Spinal cord (tissue), 10 donors: ENCODE measurements around the gene YOD1. TPM values are rescaled to one million over a fixed set of nuclear protein-coding genes. Genes with fewer than 3 reads are reported as not detected.

Experiments
- DNase-seq, 6 donors: peaks; one replicate each; pipeline versions ENCODE4 v3.0.0 to v3.0.0-alpha.2; 2013 to 2015; ENCODE audit warnings: low spot score in 6 of 6, low read depth in 4 of 6
- H3K27ac ChIP-seq: one replicate; pipeline ENCODE4 v1.5.1; 2013; ENCODE audit warnings: low read depth, low read length, control low read depth
- H3K27me3 ChIP-seq: one replicate; pipeline ENCODE4 v1.6.1; 2013; ENCODE audit warnings: low read length; ENCODE audit not compliant: control insufficient read depth, insufficient read depth
- H3K36me3 ChIP-seq: one replicate; pipeline ENCODE4 v1.6.1; 2013; ENCODE audit warnings: low read length; ENCODE audit not compliant: control insufficient read depth, insufficient read depth
- H3K4me1 ChIP-seq: one replicate; pipeline ENCODE4 v1.6.1; 2013; ENCODE audit warnings: low read length; ENCODE audit not compliant: control insufficient read depth, insufficient read depth
- H3K4me3 ChIP-seq: one replicate; pipeline ENCODE4 v1.5.1; 2013; ENCODE audit warnings: low read depth, low read length, control low read depth
- H3K9me3 ChIP-seq: one replicate; pipeline ENCODE4 v1.6.1; 2013; ENCODE audit warnings: low read length; ENCODE audit not compliant: control insufficient read depth, insufficient read depth
- WGBS: methylation state at CpG from one replicate; pipeline ENCODE4 v1.1.5; 2013; ENCODE audit warnings: missing lambda C conversion rate; ENCODE audit not compliant: insufficient coverage; 5-methylcytosine and 5-hydroxymethylcytosine counted together
- polyA plus RNA-seq, 2 donors: library from polyadenylated mRNA; unstranded; fragments of 120-200 nt; gene quantifications; one replicate each; pipeline ENCODE4 v1.2.1, GENCODE V29; 2013; ENCODE audit not compliant: insufficient read length in 2 of 2
- total RNA-seq, 2 donors: library from RNA; depleted of rRNA in 1 of 2; stranded (reverse); fragments of 120-200 nt in 1 of 2; fragments of >200 nt in 1 of 2; gene quantifications; one replicate each; pipeline versions ENCODE4 v1.2.3 to v1.2.4, GENCODE V29; 2013 to 2014
- donor health status: healthy.

The YOD1 gene
- total and polyA plus RNA-seq, 4 donors = 7.5 to 29.0 (median 12.5) TPM

- WGBS = 35% methylated on average over 7 of the region's 9 CpGs
- H3K9me3 ChIP-seq = no peaks in the 10 kb centered on the region
- no peak overlapping the region for H3K27ac ChIP-seq
- H3K4me1 ChIP-seq = no peaks in the 10 kb centered on the region
- H3K27me3 ChIP-seq = no peaks in the 10 kb centered on the region
- peak in 2 of 6 donors; percentile 33 to 35 for DNase-seq
- H3K4me3 ChIP-seq = no peak overlapping the region
- H3K36me3 ChIP-seq = no peaks in the 10 kb centered on the region
These were observed 45.8 kb downstream of the YOD1 start for GRCh38 chr1:207004931-207005830.

GRCh38 chr1:207003210-207003609 is 47.8 kb downstream of the YOD1 start:
- H3K9me3 ChIP-seq = no peaks in the 10 kb centered on the region
- H3K4me3 ChIP-seq = no peak overlapping the region
- WGBS = 69% methylated on average over 4 of the region's 4 CpGs
- H3K4me1 ChIP-seq = no peaks in the 10 kb centered on the region
- H3K27ac ChIP-seq = no peak overlapping the region
- H3K36me3 ChIP-seq = no peaks in the 10 kb centered on the region
- no peak for DNase-seq
- no peaks in the 10 kb centered on the region for H3K27me3 ChIP-seq

DNA sequence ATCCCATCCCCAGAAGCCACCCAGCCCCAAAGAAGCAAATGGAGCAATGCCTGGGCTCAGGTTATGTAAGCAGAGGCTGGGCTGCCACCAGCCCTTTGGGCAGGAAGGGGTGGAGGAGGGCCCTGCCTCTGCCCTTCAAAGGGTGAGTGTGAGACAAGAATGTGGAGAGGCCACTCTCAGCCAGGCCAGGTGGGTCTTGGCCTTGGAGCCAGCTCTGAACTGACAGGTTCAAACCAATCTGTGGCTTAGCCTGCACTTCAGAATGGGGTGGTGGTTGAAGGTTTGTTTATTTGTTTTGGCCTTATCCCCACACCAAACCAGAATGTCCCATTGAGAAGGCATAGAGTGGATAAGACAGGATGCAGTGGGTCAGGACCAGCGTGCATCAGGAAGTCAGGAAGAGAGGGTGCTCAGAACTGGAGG is 48.3 kb downstream of the YOD1 start:
- Histone ChIP-seq H3K36me3 (no peaks in the 10 kb centered on the region), H3K27me3 (no peaks in the 10 kb centered on the region), H3K9me3 (no peaks in the 10 kb centered on the region), H3K4me1 (no peaks in the 10 kb centered on the region), H3K27ac (no peak overlapping the region), H3K4me3 (no peak overlapping the region)
- no peak for DNase-seq
- 75% methylated on average over 1 of the region's 1 CpG for WGBS

- H3K9me3 ChIP-seq = no peaks in the 10 kb centered on the region
These were observed 49.3 kb downstream of the YOD1 start for GRCh38 chr1:207001492-207002245.

DNA sequence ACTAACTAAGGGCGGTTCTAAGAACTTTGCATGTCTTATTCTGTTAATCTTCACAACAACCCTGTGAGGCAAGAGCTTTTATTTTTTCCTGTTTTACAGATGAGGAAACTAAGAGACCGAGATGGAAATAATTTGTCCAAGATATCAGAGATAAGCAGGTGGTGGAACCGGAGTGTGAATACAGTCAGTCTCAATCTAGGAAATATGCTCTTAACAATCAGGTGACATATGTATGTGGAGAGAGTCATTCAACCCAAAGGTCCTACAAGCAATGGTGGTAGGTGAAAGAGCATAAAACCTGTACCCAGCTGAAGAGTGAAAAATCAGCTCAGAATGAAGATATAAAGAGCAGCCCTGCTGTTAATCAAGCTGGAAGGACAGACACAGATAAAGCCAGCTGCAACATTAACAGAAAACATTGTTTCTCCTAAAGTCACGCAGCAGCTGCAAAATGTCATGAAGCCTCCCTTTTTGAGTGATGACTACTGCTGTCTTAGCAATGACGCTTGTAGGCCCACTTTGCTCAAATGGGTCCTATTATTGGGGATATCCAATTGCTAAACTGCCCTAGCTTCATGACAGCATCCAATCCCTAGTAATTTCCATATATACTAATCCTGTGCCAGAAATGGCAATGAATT is 50.2 kb downstream of the YOD1 start:
- WGBS = 79% methylated on average over 2 of the region's 5 CpGs
- Histone ChIP-seq H3K36me3 (no peaks in the 10 kb centered on the region), H3K4me3 (no peak overlapping the region), H3K27me3 (no peaks in the 10 kb centered on the region), H3K27ac (no peak overlapping the region), H3K9me3 (no peaks in the 10 kb centered on the region), H3K4me1 (no peaks in the 10 kb centered on the region)
- no peak for DNase-seq

More at GRCh38 chr1:207001492-207002245, 49.3 kb downstream of the YOD1 start:
- H3K27me3 ChIP-seq = no peaks in the 10 kb centered on the region
- H3K4me1 ChIP-seq = no peaks in the 10 kb centered on the region
- H3K4me3 ChIP-seq = no peak overlapping the region
- H3K36me3 ChIP-seq = no peaks in the 10 kb centered on the region
- no peak for DNase-seq
- no peak overlapping the region for H3K27ac ChIP-seq
- 92% methylated on average over 2 of the region's 5 CpGs for WGBS

GRCh38 chr1:206998816-206999215 is 52.2 kb downstream of the YOD1 start:
- H3K36me3 ChIP-seq = no peaks in the 10 kb centered on the region
- DNase-seq = no peak
- H3K27me3 ChIP-seq = no peaks in the 10 kb centered on the region
- H3K27ac ChIP-seq = no peak overlapping the region
- no CpG with 5 or more reads among the region's 2 CpGs for WGBS
- no peaks in the 10 kb centered on the region for H3K4me1 ChIP-seq
- no peak overlapping the region for H3K4me3 ChIP-seq
- H3K9me3 ChIP-seq = no peaks in the 10 kb centered on the region

Other genes starting within 250 kb of the YOD1 start
- not detected for gene IL20, start 185.6 kb downstream of the YOD1 start, total RNA-seq
- gene IL20, start 185.6 kb downstream of the YOD1 start, polyA plus RNA-seq = not detected
- gene IL24, start 153.8 kb downstream of the YOD1 start, total RNA-seq = not detected
- under 1 TPM; 0.29 to 0.52 TPM for gene IL24, start 153.8 kb downstream of the YOD1 start, polyA plus RNA-seq
- 1 to 10 TPM in 1 of 2 donors, under 1 TPM in 1; 0.89 to 1.3 TPM for gene FCMR, start 129.3 kb downstream of the YOD1 start, total RNA-seq
- 1 to 10 TPM; 1.9 TPM for gene FCMR, start 129.3 kb downstream of the YOD1 start, polyA plus RNA-seq
- gene PIGR, start 104.7 kb downstream of the YOD1 start, total RNA-seq = under 1 TPM; 0.10 to 0.33 TPM
- gene PIGR, start 104.7 kb downstream of the YOD1 start, polyA plus RNA-seq = under 1 TPM in 1 of 2 donors, not detected in 1; 0.03 TPM
- gene FCAMR, start 80.7 kb downstream of the YOD1 start, total RNA-seq = under 1 TPM in 1 of 2 donors, not detected in 1; 0.20 TPM
- under 1 TPM in 1 of 2 donors, not detected in 1; 0.12 TPM for gene FCAMR, start 80.7 kb downstream of the YOD1 start, polyA plus RNA-seq
- gene C1orf116, start 18.5 kb downstream of the YOD1 start, total RNA-seq = under 1 TPM; 0.10 to 0.11 TPM
- under 1 TPM; 0.24 to 0.30 TPM for gene C1orf116, start 18.5 kb downstream of the YOD1 start, polyA plus RNA-seq
- gene PFKFB2, start 2.1 kb upstream of the YOD1 start, total RNA-seq = 10 to 100 TPM; 13.3 to 15.7 TPM
- 10 to 100 TPM; 10.7 to 11.0 TPM for gene PFKFB2, start 2.1 kb upstream of the YOD1 start, polyA plus RNA-seq
- under 1 TPM in 1 of 2 donors, not detected in 1; 0.20 TPM for gene C4BPB, start 37.7 kb upstream of the YOD1 start, total RNA-seq
- under 1 TPM; 0.13 to 0.32 TPM for gene C4BPB, start 37.7 kb upstream of the YOD1 start, polyA plus RNA-seq
- under 1 TPM in 1 of 2 donors, not detected in 1; 0.20 TPM for gene C4BPA, start 53.0 kb upstream of the YOD1 start, total RNA-seq
- under 1 TPM; 0.11 to 0.50 TPM for gene C4BPA, start 53.0 kb upstream of the YOD1 start, polyA plus RNA-seq